Ovary (tissue), 9 donors: ENCODE results near the gene DAP3. TPM values are rescaled to one million over a fixed set of nuclear protein-coding genes. Genes with fewer than 3 reads are reported as not detected.
A peak's percentile ranks its signal among the peaks of the same experiment; 100 is the strongest.

Source experiments
- DNase-seq, 5 donors: peaks; one replicate each; pipeline ENCODE4 v3.0.0-alpha.2; 2019 to 2020
- H3K27ac ChIP-seq, 2 donors: fragments of 200-600 bp; one replicate each; pipeline versions ENCODE4 v1.5.1 to v1.8.0; 2019 to 2022
- H3K27me3 ChIP-seq: fragments of 200-600 bp; one replicate; pipeline ENCODE4 v1.8.0; 2022
- H3K36me3 ChIP-seq: fragments of 200-600 bp; sonication (generic); one replicate; pipeline ENCODE4 v1.5.1; 2019
- H3K4me1 ChIP-seq: one replicate; pipeline ENCODE4 v1.8.1; 2013; ENCODE audit warnings: mild to moderate bottlenecking, moderate library complexity; ENCODE audit not compliant: insufficient read depth
- H3K4me3 ChIP-seq: fragments of 200-600 bp; sonication (generic); one replicate; pipeline ENCODE4 v1.5.1; 2017
- H3K9me3 ChIP-seq, 2 donors: fragments of 200-600 bp in 1 of 2; sonication (generic) in 1 of 2; one replicate each; pipeline versions ENCODE4 v1.5.1 to v1.8.1; 2013 to 2019; ENCODE audit warnings: mild to moderate bottlenecking in 1 of 2, moderate library complexity in 1 of 2
- EP300 ChIP-seq: sonication (generic); formaldehyde crosslinking; IDR thresholded peaks from one replicate; pipeline ENCODE4 v1.6.1; 2017; ENCODE audit warnings: antibody characterized with exemption
- POLR2A ChIP-seq: fragments of 450-650 bp; IDR thresholded peaks from one replicate; pipeline ENCODE4 v1.6.1; 2017; ENCODE audit warnings: antibody characterized with exemption, mild to moderate bottlenecking, moderate library complexity
- WGBS, 3 donors: extraction: QIAGEN DNeasy Blood & Tissue Kit in 1 of 3; methylation state at CpG; one replicate each; pipeline versions ENCODE4 v1.1.5 to v1.1.7; 2013 to 2017; 5-methylcytosine and 5-hydroxymethylcytosine counted together
- intact Hi-C, 4 donors: fragments of 100-400 bp; cut with DNase I; formaldehyde crosslinking; loops; one replicate each; pipeline versions ENCODE4 v1.11.0 to v1.15.1; 2022 to 2023
- polyA plus RNA-seq, 2 donors: library from polyadenylated mRNA; stranded (reverse); fragments of 200-250 nt in 1 of 2; fragments of 350-450 nt in 1 of 2; fragmentation: Illumina TruSeq in 1 of 2; extraction: RNeasy Lipid Tissue Mini Kit (QIAGEN cat#74804) in 1 of 2; gene quantifications; one replicate each; pipeline ENCODE4 v1.2.3, GENCODE V29; 2013 to 2014
- total RNA-seq, 7 donors: library from RNA; depleted of rRNA in 2 of 7; stranded (reverse); fragments of >200 nt in 2 of 7; fragmentation: NEBNext Ultra II Directional in 3 of 7; extraction: Animal tissue kit (Norgen Biotek cat#: 25700) in 3 of 7; gene quantifications; one replicate each; pipeline versions ENCODE4 v1.1.0 to v1.2.4, GENCODE V29; 2016 to 2023
- TF ChIP-seq, protein P1 (sequence below), 3 donors: fragments of 450-650 bp in 2 of 3; fragments of 200-600 bp in 1 of 3; IDR thresholded peaks; one replicate each; pipeline versions ENCODE4 v1.5.1 to v1.8.0; 2016 to 2022; ENCODE audit warnings: antibody characterized with exemption in 3 of 3, mild to moderate bottlenecking in 1 of 3
- donor health status: DM: no; HTN: no; CAD: no; lungs with moderate emphysema.
- donor health status: DM: no; HTN: no; CAD: no.
- donor health status: Bipolar disorder and iron deficiency.
- donor health status: DM: yes; HTN: yes; CAD: no.
- donor health status: DM: no; HTN: no; CAD: no.
- donor health status: DM: yes; HTN: yes; CAD: no.

DAP3 gene
- total and polyA plus RNA-seq, 9 donors, result 43.7 to 140 (median 61.4) TPM

DNA sequence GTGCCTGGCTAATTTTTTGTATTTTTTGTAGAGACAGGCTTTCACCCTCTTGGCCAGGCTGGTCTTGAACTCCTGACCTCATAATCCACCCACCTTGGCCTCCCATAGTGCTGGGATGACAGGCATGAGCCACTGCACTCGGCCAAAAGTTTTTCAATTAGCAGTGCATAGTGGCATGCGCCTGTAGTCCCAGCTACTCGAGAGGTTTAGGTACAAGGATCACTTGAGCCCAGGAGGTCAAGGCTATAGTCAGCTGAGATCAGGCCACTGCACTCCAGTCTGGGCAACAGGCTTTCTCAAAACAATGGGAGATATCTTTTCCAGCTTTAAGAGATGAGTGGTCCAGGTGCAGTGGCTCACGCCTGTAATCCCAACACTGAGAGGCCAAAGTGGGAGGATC lies 30.8 kb downstream of the DAP3 start:
- Histone ChIP-seq H3K36me3 (no peaks in the 10 kb centered on the region), H3K4me1 (no peaks in the 10 kb centered on the region), H3K9me3 (no peaks in the 10 kb centered on the region), H3K27me3 (no peaks in the 10 kb centered on the region), H3K27ac (no peak overlapping the region), H3K4me3 (no peak overlapping the region)
- no peak for DNase-seq
- TF ChIP-seq EP300 (no peak), POLR2A (no peak)
- TF ChIP-seq, protein P1, sequence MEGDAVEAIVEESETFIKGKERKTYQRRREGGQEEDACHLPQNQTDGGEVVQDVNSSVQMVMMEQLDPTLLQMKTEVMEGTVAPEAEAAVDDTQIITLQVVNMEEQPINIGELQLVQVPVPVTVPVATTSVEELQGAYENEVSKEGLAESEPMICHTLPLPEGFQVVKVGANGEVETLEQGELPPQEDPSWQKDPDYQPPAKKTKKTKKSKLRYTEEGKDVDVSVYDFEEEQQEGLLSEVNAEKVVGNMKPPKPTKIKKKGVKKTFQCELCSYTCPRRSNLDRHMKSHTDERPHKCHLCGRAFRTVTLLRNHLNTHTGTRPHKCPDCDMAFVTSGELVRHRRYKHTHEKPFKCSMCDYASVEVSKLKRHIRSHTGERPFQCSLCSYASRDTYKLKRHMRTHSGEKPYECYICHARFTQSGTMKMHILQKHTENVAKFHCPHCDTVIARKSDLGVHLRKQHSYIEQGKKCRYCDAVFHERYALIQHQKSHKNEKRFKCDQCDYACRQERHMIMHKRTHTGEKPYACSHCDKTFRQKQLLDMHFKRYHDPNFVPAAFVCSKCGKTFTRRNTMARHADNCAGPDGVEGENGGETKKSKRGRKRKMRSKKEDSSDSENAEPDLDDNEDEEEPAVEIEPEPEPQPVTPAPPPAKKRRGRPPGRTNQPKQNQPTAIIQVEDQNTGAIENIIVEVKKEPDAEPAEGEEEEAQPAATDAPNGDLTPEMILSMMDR (IDR thresholded peaks at IDR 0.05), result no peak
- intact Hi-C loops, result no loop called here
- 82 to 96% (median 82%) methylated on average over 4 of the region's 4 CpGs for WGBS, 3 donors

DNA sequence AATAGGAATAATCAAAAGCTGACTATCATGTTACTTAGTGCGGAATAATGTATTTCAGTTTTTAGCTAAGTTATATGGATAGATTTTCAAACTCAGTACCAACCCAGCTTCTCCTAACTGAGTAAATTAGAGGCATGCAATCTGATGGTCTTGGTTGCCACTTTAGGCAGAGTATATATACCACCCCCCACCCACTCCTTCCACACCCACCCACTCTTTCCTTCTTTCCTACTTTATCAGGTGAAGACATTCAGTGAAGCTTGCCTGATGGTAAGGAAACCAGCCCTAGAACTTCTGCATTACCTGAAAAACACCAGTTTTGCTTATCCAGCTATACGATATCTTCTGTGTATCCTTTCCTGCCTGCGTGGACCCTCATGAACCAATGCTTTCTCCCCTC lies 36.3 kb downstream of the DAP3 start:
- no peaks in the 10 kb centered on the region for H3K27me3 ChIP-seq
- TF ChIP-seq, protein P1 (IDR thresholded peaks at IDR 0.05), result no peak
- TF ChIP-seq POLR2A, result no peak
- TF ChIP-seq EP300, result no peak
- H3K9me3 ChIP-seq, result no peaks in the 10 kb centered on the region
- WGBS, 3 donors, result 93 to 95% (median 95%) methylated on average over 3 of the region's 3 CpGs
- intact Hi-C loops, result no loop called here
- H3K36me3 ChIP-seq, result no peaks in the 10 kb centered on the region
- no peak for DNase-seq
- H3K27ac ChIP-seq, result no peak overlapping the region
- H3K4me1 ChIP-seq, result no peaks in the 10 kb centered on the region
- no peak overlapping the region for H3K4me3 ChIP-seq

- intact Hi-C loops, result no loop called here
- Histone ChIP-seq H3K36me3 (no peaks in the 10 kb centered on the region), H3K4me3 (no peak overlapping the region), H3K9me3 (no peaks in the 10 kb centered on the region), H3K4me1 (no peaks in the 10 kb centered on the region), H3K27me3 (no peaks in the 10 kb centered on the region), H3K27ac (no peak overlapping the region)
- 60 to 61% (median 61%) methylated on average over 12 of the region's 12 CpGs for WGBS, 3 donors
- no peak for TF ChIP-seq EP300
- TF ChIP-seq, protein P1 (IDR thresholded peaks at IDR 0.05), result peak; percentile 15 to 33 (median 27)
- DNase-seq, result peak in 4 of 5 donors; percentile 17 to 49 (median 32)
These were observed 40.4 kb downstream of the DAP3 start for GRCh38 chr1:155729031-155729898.

DNA sequence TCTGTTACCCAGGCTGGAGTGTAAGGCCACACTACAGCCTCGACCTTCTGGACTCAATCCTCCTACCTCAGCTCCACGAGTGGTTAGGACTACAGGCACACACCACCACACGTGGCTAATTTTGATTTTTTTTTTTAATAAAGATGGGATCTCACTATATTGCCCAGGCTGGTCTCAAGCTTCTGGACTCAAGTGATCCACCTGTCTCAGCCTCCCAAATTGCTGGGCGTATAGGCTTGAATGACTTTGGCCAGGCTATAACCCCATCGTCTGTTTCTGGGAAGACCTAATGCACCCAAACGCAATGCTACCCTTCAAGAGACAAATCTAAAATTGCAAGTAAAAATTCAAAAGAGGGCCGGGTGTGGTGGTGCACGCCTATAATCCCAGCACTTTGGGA lies 52.1 kb downstream of the DAP3 start:
- DNase-seq, result no peak
- no peak for TF ChIP-seq EP300
- H3K9me3 ChIP-seq, result no peaks in the 10 kb centered on the region
- intact Hi-C loops, result no loop called here
- no peak overlapping the region for H3K27ac ChIP-seq
- H3K4me3 ChIP-seq, result no peak overlapping the region
- H3K4me1 ChIP-seq, result no peaks in the 10 kb centered on the region
- no peaks in the 10 kb centered on the region for H3K36me3 ChIP-seq
- WGBS, 3 donors, result 85 to 90% (median 89%) methylated on average over 8 of the region's 8 CpGs
- no peaks in the 10 kb centered on the region for H3K27me3 ChIP-seq

- Histone ChIP-seq H3K27ac (no peak overlapping the region), H3K9me3 (no peaks in the 10 kb centered on the region), H3K27me3 (no peaks in the 10 kb centered on the region), H3K4me1 (no peaks in the 10 kb centered on the region), H3K36me3 (no peaks in the 10 kb centered on the region), H3K4me3 (no peak overlapping the region)
- WGBS, 3 donors, result 86 to 87% (median 86%) methylated on average over 10 of the region's 10 CpGs
- peak in 1 of 5 donors; percentile 23 for DNase-seq
- intact Hi-C loops, result no loop called here
- TF ChIP-seq, protein P1 (IDR thresholded peaks at IDR 0.05), result no peak
- TF ChIP-seq POLR2A (no peak), EP300 (no peak)
These were observed 53.0 kb downstream of the DAP3 start for GRCh38 chr1:155741908-155742307.
